HepG2 (cell line): Measurements from ENCODE around the gene TCFL5.

Experiments used
- E2F2 ChIP-seq: sonication (generic); formaldehyde crosslinking; IDR thresholded peaks from 2 replicates; pipeline ENCODE4 v1.4.0; 2020; ENCODE audit warnings: missing genetic modification reagents, borderline replicate concordance
- KLF6 ChIP-seq: IDR thresholded peaks from 2 replicates; pipeline ENCODE4 v1.8.0; 2016; ENCODE audit warnings: missing biosample characterization, missing genetic modification reagents
- MAFK ChIP-seq, 2 experiments: IDR thresholded peaks in 1 of 2; conservative IDR thresholded peaks in 1 of 2; 2 replicates each; pipeline ENCODE4 v1.6.1; 2011; ENCODE audit warnings: improper control_type of control experiment in 2 of 2, low read length in 2 of 2
- NFIC ChIP-seq: IDR thresholded peaks from 2 replicates; pipeline ENCODE4 v1.6.1; 2012; ENCODE audit warnings: mild to moderate bottlenecking, low read length, inconsistent platforms
- PHF20 ChIP-seq: sonication (generic); formaldehyde crosslinking; IDR thresholded peaks from 2 replicates; pipeline ENCODE4 v1.5.0; 2020; ENCODE audit warnings: mild to moderate bottlenecking, missing genetic modification reagents
- POLR2A ChIP-seq, 2 experiments: IDR thresholded peaks; 2 replicates each; pipeline ENCODE4 v1.6.1; 2011; ENCODE audit warnings: low read depth in 2 of 2, low read length in 2 of 2, mild to moderate bottlenecking in 1 of 2, moderate library complexity in 1 of 2; ENCODE audit not compliant: insufficient read depth in 1 of 2
- PRPF4 ChIP-seq: fragments of 200-400 bp; formaldehyde crosslinking; IDR thresholded peaks from 2 replicates; pipeline ENCODE4 v1.6.1; 2016; ENCODE audit warnings: low read length, low read depth; ENCODE audit not compliant: poor library complexity, severe bottlenecking
- ZMAT3 ChIP-seq: sonication (generic); formaldehyde crosslinking; conservative IDR thresholded peaks from 2 replicates; pipeline ENCODE4 v1.7.0; 2021; ENCODE audit warnings: missing genetic modification reagents
- ZSCAN22 ChIP-seq: sonication (generic); formaldehyde crosslinking; IDR thresholded peaks from 2 replicates; pipeline ENCODE4 v1.4.0; 2020; ENCODE audit warnings: mild to moderate bottlenecking, missing genetic modification reagents
- TF ChIP-seq, protein P1 (sequence below): sonication (generic); formaldehyde crosslinking; IDR thresholded peaks from 2 replicates; pipeline ENCODE4 v1.5.0; 2020; ENCODE audit warnings: missing genetic modification reagents

DNA sequence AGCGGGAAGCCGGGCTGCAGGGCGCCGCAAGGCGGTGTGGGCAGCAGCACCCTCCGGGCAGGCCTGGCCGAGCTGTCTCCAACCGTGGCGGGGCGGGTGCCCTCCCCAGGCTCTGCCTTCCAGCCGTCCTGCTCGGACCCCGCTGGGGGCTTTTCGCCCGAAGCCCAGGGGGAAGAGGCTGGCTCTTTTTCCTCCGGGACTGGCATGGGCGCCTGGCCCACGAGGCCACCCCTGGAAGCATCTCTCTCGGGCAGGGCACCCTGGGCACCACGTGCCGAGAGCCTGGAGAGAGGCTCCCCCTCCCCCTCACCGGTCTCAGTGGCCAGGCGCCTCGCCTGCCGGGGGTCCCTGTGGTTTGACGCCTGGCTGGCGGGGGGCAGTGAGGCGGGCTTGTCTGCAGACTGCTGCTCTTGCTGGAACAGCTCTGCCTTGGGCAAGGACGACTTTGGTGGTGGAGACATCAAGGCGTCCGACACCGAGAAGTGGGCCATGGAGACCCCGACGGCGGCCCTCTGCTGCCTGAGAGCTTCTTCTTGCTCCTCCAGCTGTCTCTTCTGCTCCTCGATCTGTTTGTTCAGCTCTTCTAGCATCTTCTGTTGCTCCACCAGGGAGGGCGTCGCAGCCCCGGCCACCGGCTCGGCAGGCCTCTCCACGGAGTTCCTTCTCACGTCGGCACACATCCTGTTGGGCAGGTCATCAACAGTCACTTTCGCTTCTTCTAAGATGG is 19.5 kb upstream of the TCFL5 start:
- TF ChIP-seq POLR2A (IDR thresholded peaks at IDR 0.05; ENCODE audit: insufficient read depth in 1 of 2, low read depth in 2 of 2, low read length in 2 of 2), result no peak
- TF ChIP-seq E2F2 (CRISPR knock-in tag), result no peak
- TF ChIP-seq ZSCAN22 (CRISPR knock-in tag), result no peak
- TF ChIP-seq, protein P1, sequence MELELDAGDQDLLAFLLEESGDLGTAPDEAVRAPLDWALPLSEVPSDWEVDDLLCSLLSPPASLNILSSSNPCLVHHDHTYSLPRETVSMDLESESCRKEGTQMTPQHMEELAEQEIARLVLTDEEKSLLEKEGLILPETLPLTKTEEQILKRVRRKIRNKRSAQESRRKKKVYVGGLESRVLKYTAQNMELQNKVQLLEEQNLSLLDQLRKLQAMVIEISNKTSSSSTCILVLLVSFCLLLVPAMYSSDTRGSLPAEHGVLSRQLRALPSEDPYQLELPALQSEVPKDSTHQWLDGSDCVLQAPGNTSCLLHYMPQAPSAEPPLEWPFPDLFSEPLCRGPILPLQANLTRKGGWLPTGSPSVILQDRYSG, result no peak
- TF ChIP-seq ZMAT3 (CRISPR knock-in tag), result no peak
- TF ChIP-seq PRPF4, result no peak
- TF ChIP-seq NFIC, result no peak
- TF ChIP-seq KLF6, result no peak
- TF ChIP-seq PHF20 (CRISPR knock-in tag), result no peak
- no peak for TF ChIP-seq MAFK (conservative IDR thresholded peaks at IDR 0.05 in 1 of 2, IDR thresholded peaks at IDR 0.05 in 1 of 2; ENCODE audit: low read length in 2 of 2)
